Gastrocnemius medialis (tissue), 4 donors: ENCODE data around the gene ARIH1.

Source experiments
- POLR2A ChIP-seq, 2 donors: fragments of 450-650 bp; IDR thresholded peaks; one replicate each; pipeline ENCODE4 v1.6.1; 2017; ENCODE audit warnings: antibody characterized with exemption in 2 of 2, mild to moderate bottlenecking in 2 of 2, moderate library complexity in 2 of 2
- TF ChIP-seq, protein P1 (sequence below), 5 experiments: fragments of 450-650 bp in 3 of 5; fragments of 200-600 bp in 2 of 5; sonication (generic) in 2 of 5; IDR thresholded peaks in 4 of 5; conservative IDR thresholded peaks in 1 of 5; 1 replicate in 4 of 5; 2 replicates in 1 of 5; pipeline ENCODE4 v1.5.1; 2016 to 2019; ENCODE audit warnings: antibody characterized with exemption in 5 of 5, mild to moderate bottlenecking in 3 of 5, moderate library complexity in 3 of 5

DNA sequence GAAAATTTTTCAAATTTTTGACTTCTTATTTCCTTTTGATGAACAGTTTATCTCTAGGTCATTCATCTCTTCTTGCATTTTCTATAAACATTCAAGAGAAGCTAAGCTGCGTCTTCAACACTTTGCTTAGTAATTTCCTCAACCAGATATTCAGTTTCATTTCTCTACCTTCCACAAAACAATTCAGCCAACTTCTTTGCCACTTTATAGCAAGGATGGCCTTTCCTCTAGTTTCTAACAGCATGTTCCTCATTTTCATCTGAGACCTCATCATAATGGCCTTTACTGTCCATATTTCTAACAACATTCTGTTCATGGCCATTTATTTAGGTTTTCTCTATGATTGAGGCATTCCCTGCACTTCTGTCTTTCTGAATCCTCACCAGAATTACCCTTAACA, 90.0 kb downstream of the ARIH1 start:
- TF ChIP-seq, protein P1, sequence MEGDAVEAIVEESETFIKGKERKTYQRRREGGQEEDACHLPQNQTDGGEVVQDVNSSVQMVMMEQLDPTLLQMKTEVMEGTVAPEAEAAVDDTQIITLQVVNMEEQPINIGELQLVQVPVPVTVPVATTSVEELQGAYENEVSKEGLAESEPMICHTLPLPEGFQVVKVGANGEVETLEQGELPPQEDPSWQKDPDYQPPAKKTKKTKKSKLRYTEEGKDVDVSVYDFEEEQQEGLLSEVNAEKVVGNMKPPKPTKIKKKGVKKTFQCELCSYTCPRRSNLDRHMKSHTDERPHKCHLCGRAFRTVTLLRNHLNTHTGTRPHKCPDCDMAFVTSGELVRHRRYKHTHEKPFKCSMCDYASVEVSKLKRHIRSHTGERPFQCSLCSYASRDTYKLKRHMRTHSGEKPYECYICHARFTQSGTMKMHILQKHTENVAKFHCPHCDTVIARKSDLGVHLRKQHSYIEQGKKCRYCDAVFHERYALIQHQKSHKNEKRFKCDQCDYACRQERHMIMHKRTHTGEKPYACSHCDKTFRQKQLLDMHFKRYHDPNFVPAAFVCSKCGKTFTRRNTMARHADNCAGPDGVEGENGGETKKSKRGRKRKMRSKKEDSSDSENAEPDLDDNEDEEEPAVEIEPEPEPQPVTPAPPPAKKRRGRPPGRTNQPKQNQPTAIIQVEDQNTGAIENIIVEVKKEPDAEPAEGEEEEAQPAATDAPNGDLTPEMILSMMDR (IDR thresholded peaks at IDR 0.05 in 4 of 5, conservative IDR thresholded peaks at IDR 0.05 in 1 of 5): no peak
- no peak for TF ChIP-seq POLR2A (IDR thresholded peaks at IDR 0.05)
